HT1080 (cell line): ENCODE measurements around the gene PANX2. TPM values are rescaled to one million over a fixed set of nuclear protein-coding genes. Genes with fewer than 3 reads are reported as not detected.
"Not testable (repeated sequence)": the region's sequence is repeated elsewhere in the genome, so short reads cannot be mapped to it uniquely, and the experiment has no call there.

Experiments used
- DNase-seq: peaks from one replicate; pipeline ENCODE4 v3.0.0-alpha.2; 2015; ENCODE audit warnings: low read depth
- total RNA-seq: library from RNA; depleted of rRNA; stranded (reverse); fragments of >200 nt; shearing (Covaris generic); gene quantifications from 2 replicates; pipeline ENCODE4 v1.2.3, GENCODE V29; 2014

Gene PANX2
- total RNA-seq, 1 experiment from 2014 or later: 1.6 TPM

DNA sequence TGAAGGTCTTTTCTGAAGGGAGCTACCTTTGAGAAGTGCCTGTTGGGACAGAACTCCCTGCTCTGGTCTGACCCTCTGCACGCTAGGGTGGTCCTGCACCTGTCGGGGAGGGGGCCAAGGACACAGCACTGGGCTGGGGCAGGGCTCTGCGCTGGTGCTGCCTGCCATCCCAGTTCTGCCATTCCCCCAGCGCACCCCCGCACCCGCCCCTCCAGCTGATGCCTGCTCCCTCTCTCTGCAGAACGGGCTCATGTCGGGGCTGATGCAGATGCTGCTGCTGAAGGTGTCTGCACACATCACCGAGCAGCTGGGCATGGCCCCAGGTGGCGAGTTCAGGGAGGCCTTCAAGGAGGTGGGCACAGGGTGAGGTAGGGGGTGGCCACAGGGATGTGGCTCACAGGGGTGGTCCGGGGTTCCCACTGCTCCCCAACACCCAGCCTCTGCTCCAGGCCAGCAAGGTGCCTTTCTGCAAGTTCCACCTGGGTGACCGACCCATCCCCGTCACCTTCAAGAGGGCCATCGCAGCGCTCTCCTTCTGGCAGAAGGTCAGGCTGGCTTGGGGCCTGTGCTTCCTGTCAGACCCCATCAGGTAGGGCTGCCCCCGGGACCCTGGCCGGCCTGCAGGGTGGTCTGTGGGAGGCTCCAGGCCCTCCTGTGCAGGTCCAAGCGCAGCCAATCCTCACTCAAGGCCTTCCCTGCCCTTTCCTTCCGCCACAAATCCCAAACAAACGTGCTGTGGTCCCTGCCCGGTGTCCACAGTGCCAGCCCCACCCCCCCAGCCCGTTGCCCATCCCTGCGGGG, 26.7 kb downstream of the PANX2 start:
- DNase-seq: no peak

DNA sequence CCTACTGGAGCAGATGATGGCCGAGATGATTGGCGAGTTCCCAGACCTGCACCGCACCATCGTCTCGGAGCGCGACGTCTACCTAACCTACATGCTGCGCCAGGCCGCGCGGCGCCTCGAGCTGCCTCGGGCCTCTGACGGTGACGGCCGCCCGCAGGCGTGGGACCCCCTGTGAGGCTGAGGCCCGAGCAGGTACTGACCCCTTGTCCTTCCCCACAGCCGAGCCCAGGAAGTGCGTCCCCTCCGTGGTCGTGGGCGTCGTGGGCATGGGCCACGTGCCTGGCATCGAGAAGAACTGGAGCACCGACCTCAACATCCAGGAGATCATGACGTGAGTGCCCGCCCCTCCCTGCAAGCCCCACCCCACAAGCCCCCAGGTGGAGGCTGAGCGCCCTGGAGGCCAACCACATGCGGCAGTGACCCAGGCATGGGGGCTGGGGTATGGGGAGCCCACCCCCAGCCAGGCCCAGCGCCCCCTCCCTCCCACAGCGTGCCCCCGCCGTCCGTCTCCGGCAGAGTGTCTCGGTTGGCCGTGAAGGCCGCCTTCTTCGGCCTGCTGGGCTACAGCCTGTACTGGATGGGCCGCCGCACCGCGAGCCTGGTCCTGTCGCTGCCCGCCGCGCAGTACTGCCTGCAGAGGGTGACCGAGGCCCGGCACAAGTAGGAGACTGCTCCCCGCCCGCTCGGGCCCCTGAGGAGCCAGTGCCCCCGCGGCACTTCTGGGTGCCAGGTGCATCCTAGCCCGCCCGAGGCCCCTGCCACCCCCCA, 27.5 kb downstream of the PANX2 start:
- DNase-seq: no peak

DNA sequence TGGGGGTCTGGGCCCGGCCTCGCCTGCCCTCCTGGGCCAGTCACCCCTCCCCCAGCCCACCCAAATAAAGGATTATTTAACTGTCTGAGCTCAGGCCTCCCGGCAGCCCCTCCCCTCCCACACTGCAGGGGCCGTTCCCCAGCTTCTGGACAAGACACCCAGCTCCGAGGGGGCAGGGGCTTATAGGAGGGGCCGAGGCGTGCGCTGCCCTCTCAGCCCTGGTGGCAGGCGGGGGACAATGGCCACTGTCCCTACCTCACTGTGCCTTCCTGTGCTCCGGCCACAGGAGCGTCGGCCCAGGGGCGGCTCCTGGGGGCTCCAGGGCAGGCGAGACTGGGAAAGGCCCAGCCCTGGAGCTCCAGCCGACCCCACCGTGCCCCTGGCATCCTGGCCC, 28.1 kb downstream of the PANX2 start:
- DNase-seq: no peak

DNA sequence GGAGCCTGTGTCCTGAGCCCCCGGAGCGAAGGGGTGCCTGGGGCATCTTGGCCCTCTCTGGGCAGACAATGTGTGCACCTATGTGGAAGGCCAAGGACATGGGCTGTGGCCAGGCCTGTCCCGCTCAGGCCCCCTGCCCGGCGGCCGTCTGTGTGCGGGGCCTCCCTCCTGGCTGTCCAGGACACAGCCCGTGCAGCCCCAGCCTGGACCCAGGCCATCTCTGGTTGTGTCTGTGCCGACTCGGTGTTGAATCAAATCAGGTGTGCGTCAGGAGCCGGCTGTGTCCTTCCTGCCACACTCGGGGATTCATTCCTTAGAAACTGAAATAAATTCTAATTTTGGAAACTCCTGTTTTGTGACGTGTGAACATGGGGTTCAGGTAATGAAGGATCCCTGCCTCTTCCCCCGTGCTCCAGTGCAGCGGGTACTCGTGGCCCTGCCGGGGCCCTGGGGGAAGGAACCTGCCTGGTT, 28.8 kb downstream of the PANX2 start:
- no peak for DNase-seq

DNA sequence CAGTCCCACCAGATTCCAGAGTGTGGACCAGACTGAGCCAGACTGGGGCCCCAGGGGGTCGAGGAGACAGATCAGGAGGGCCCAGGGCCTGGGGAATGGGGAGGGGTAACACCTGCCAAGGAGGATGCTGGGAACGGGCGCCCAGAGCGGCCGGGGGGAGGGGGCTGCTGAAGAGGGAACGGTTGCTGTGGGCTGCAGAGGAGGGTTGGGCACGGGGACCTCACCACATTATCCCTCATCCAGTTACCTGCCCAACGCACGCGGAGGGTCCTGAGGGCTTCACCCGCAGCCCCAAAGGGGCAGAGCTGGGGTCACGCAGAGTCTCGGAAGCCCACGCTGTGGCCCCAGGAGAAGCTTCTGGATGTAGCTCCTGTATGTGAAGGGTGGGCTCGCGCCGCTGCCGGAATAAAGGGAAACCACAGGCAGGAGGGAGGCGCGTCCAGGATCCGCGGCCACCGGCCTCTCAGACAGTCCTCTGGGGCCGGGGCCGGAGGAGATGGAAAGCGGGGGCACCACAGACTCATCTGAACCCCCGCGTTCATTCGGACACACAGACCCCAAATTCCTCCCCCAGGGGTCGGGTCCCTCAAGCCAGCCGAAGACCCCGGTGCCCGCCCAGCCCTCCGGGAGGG, 29.4 kb downstream of the PANX2 start:
- DNase-seq: no peak

DNA sequence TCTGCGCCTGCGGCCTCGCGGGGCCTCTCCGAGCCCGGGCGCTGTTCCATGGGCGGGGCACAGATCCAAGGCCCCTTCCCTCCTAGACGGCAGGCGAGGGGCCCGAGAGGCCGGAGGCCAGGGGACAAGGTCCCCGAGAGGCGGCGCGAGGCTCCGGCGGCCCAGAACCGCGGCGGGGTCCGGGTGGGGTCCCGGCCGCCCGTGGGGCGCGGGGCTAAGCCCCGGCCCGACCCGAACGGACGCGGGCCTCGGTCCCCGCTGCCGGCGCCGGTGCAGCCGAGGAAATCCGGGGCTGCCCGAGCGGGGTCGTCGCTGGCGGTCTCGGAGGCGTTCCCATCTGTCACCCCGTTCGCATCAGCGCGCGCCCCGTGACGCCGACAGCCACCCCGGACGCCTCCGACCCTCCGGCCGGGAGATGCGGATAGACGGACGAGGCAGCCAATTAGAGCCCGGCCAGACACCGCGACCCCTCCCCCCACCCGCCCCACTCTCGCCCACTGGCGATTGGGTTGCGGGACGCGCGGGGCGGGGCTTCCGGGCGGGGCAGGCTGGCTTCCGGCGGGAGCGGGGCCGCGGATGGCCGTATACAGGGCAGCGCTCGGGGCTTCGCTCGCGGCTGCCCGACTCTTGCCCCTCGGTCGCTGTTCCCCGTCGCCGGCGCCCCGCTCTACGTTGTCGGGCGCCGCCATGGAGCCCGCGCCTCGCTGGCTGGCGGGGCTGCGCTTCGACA, 30.1 kb downstream of the PANX2 start, which contains the start of gene SELENOO:
Gene SELENOO (plus strand): TSS at position 551 of the 730 bp plus-strand sequence. CDS start 26 bp downstream, at position 577.
- peak; percentile 82 for DNase-seq

DNA sequence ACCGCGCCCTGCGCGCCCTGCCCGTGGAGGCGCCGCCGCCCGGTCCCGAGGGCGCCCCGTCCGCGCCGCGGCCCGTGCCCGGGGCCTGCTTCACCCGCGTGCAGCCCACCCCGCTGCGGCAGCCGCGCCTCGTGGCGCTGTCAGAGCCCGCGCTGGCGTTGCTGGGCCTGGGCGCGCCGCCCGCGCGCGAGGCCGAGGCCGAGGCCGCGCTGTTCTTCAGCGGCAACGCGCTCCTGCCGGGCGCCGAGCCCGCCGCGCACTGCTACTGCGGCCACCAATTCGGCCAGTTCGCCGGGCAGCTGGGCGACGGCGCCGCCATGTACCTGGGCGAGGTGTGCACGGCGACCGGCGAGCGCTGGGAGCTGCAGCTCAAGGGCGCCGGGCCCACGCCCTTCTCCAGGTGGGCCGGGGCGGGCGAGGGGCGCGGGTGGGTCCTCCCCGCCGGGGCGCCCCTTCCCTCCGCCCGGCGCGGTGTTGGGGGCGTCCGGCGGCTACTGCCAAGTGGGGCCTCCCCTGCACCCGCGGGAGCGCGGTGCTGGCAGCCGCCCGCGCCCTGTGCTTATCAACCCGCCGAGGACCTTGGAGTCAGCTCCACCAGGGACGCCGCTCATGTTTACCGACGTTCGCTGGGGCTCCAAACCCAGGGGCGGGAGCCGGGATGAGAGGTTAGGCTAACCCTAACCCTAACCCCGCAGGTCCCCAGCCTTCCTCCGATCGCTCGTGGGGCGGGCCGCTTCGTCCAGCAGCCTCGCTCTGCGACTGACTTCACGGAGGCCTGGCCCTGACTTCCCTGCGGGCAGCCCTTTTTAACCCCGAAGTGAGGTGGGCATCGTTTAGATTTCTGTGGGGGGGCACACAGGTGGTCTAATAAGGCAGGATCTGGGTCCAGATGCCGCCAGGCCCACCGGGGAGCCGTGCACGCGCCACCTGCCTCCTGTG, 30.9 kb downstream of the PANX2 start:
- no peak for DNase-seq

DNA sequence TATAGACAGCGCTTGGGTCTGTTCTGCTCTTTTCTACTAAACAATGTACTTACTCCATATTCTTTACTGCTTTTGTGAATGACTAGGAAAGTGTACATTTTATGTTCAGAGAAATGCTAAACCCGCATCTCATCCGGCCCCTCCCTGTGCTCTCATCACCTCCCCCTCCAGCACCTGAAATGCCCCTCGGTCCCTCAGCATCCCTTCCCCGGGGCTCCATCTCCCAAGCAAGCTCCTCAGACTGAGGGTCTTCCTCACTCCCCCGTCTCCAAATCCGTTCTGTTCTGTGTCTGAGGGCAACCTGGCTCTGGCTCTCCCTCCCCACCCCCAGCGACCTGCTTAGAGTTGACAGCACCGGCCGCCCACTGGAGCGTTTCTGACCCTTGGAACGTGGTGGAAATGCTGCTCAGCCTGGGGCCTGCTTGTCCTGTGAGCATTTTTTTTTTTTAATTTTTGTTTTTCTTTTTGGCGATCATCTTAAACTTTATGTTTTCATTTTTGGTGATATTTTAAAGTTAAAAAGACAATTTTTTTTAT, 31.7 kb downstream of the PANX2 start:
- DNase-seq: no peak

DNA sequence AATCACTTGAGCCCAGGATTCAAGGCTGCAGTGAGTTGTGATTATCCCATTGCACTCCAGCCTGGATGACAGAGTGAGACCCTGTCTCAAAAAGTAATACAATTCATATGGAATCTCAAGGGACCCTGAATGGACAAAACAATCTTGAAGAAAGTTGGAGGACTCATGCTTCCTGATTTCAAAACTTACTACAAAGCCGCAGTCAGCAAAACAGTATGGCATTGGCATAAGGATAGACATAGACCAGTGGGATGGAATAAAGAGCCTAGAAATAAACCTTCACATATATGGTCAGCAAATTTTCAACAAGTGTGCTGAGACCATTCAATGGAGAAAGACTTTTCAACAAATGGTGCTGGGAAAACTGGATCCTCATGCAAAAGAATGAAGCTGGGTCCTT, 32.8 kb downstream of the PANX2 start:
- DNase-seq: no peak

DNA sequence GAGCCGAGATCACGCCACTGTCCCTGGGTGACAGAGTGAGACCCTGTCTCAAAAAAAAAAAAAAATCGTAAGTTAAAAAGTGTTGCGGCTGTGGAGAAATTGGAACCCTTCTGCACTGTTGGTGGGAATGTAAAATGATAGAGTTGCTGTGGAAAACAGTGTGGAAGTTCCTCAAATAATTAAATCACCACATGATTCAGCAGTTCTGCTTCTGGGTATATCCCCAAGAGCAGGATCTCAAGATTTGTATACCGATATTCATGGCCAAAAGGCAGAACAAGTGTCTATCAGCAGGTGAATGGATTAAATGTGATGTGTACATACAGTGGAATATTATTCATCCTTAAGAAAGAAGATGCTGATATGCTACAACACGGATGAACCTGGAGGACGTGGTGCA, 34.0 kb downstream of the PANX2 start:
- no peak for DNase-seq

DNA sequence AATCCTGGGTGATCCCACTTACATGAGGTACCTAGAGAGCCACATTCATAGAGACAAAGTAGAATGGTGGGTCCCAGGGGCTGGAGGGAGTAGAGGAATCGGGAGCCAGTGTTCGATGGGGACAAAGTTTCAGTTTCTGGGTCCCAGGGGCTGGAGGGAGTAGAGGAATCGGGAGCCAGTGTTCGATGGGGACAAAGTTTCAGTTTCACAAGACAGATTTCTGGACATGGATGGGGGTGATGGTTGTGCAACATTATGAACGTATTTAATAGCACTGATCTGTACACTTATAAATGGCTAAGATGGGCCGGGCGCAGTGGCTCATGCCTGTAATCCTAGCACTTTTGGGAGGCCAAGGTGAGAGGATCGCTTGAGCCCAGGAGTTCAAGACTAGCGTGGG, 34.5 kb downstream of the PANX2 start:
- DNase-seq: not testable (repeated sequence)

DNA sequence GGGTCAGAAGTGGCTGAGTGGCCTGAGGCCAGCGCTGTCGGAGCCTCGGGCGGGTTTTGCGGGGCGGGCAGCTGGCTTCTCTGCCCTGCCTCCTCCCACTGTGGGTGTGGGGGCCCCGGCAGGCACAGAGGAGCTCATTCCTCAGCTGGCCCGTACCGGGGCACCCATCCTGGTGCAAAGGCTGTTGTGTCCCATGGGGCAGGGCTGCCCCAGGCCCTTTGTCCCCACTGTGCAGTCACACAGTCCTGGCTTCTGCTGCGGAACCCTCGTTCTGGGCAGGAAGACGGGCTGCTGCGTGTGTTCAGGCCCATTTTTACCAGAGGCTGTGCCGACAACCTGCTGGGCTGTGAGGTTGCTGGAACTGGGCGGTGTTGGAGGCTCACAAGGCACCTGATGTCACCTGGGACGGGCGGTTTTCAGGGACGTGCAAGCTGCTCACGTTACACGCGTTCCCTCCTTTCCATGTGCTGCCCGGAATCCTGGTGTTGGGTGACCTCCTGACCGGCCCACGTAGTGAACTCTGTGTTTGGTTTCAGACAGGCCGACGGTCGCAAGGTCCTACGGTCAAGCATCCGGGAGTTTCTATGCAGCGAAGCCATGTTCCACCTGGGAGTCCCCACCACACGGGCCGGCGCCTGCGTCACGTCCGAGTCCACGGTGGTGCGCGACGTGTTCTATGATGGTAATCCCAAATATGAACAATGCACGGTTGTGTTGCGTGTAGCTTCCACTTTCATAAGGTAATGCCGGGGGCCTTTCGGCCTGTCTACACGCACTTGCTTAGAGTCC, 35.4 kb downstream of the PANX2 start:
- no peak for DNase-seq

DNA sequence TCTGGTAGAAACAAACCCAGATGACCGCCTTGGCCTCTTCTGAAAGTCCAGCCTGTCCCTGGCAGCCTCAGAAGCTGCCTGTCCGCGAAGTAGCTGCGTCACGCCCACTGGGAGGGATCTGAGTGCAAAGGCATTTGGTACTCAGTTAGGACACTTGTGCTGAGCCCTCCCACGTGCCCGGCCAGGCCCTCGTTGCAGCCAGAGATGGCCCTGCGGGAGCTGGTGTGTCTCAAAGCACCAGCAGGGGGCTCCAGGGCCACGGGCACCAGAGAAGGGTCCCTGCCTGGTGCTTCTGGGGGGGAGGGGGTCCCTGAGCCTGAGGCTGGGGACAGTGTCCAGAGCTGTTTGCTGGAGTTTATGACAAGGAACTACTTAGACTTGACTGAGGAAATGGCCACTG, 36.1 kb downstream of the PANX2 start:
- DNase-seq: no peak

DNA sequence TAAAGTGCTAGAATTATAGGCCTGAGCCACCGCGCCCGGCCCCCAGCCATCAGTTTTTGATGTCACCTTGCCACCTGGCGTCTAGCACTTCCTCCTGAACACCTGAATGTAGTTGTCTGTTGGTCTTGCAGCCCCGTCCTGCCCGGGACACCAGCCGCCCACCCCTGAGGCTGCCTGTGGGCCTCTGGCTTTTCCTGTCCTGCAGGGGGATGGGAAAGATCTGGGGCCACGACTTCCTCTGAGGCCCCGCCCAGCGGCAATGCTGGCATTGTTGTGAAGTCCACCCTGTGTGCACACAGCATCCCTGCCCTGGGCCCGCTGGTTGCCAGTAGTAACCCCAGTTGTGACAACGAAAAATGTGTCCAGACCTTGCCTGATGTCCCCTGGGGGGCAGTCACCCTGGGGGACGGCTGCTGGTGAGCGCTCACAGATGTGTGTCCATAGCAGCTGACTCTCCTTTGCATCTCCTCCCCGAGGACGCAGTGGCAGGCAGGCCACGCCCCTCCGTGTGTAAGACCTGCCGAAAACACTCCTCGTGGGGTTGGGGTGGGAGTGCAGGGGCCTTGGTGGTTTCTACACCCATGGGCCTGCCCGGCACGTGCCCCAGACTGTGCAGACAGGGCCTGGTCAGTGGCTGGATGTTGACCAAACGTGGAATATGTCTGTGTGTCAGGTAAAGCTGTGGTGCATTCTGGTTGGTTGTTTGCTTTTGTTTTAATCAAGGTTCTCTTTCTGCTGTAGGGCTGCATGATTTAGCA, 37.0 kb downstream of the PANX2 start:
- no peak for DNase-seq

DNA sequence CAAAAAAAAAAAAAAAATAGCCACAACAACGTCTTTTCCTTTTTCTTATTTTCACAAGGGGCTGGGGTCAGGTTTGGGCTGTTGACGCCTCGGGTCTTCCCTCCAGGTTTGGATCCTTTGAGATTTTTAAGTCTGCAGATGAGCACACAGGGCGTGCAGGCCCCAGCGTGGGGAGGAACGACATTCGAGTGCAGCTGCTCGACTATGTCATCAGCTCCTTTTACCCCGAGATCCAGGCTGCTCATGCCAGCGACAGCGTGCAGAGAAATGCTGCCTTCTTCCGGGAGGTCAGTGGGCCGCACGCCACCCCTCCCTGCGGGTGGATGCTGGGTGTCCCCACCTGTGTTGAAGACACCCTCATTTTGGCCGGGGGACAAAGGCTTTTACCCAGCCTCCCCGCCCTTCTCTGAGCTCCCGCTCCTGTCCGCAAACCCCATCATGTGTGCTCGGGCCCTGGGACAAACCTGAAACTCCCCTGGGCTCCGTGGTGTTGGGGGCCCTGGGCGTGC, 38.0 kb downstream of the PANX2 start:
- DNase-seq: no peak

DNA sequence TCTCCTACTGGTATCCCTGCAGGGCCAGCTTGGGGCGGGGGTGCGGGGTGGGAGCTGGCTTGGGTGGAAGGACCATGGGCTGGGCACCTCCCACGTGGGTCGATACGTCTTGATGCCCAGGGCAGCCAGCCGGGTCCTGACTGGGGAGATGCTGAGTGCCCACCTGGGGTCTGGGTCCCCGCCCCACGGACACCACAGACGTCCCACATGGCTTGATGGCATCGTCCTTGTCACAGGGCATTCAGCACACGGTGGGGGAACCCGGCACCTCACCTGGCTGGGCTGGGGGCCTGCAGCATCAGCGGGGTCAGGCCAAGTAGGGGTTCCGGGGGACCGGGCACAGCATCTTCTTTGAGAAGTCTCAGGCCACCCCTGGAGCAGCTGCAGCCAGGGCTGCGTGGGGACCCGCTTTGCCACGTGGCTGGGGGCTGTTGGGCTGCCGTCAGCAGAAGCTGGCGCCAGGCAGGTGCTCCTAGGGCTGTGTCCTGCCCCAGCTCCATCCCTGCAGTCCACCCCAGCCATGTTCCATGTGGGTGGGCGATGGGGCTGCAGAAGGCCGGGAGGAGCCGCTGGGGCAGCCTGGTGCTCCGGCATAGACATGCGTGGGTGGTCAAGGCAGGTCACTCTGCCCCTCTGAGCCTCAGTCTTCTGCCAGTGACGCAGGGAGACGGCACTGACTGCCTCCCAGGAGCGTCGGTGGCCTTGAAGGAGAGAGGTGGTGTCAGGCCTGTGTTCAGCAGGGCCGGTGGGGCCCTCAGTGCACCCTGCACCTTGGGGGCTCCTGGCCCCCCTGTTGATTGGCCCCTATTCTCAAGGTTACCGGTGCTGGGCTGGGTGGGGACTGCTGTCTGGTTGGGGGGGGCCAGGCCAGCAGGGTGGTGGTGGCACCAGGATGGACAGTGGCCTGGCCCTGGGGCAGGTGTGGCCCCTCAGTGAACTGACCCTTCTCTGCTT, 38.7 kb downstream of the PANX2 start:
- DNase-seq: no peak

DNA sequence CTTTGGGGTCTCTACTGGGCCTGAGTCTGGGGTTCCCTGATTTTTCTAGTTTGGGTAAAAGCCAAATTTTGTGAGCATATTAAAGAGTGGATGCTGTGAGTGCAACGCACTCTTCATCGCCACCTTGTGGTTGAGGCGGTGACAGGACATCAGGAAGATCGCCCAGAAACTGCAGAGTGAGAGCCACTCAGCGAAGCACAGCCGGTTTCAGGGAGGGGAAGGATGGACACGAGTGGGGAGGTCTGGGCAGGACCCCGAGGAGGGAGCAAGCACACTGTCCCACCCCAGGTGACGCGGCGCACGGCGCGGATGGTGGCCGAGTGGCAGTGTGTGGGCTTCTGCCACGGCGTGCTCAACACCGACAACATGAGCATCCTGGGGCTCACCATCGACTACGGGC, 39.4 kb downstream of the PANX2 start:
- DNase-seq: peak; percentile 32
